Measurements from ENCODE around the gene PABPC3. TPM values are rescaled to one million over a fixed set of nuclear protein-coding genes. Genes with fewer than 3 reads are reported as not detected.

The PABPC3 gene
- total and polyA plus RNA-seq, 10 donors = 0.03 to 0.38 (median 0.26) TPM

GRCh38 chr13:25131881-25132420, 36.0 kb downstream of the PABPC3 start:
- H3K27me3 ChIP-seq (replicated peaks in 1 of 7) = peaks cover 0 to 45% (median 0%) of the 10 kb centered on the region in 7 donors
- DNase-seq = no peak
- TF ChIP-seq POLR2A (IDR thresholded peaks at IDR 0.05) = no peak
- TF ChIP-seq POLR2AphosphoS5 (IDR thresholded peaks at IDR 0.05) = no peak
- no peak for TF ChIP-seq CTCF (IDR thresholded peaks at IDR 0.05 in 8 of 11, conservative IDR thresholded peaks at IDR 0.05 in 3 of 11)
- intact Hi-C loops (cut with DNase I; ENCODE audit: low total_unique reads) = no loop called here
- no peaks in the 10 kb centered on the region for H3K36me3 ChIP-seq
- H3K4me3 ChIP-seq = no peak overlapping the region
- 67 to 80% (median 77%) methylated on average over 6 of the region's 6 CpGs for WGBS, 5 donors
- no peaks in the 10 kb centered on the region for H3K4me1 ChIP-seq
- peaks cover 0 to 12% (median 0%) of the 10 kb centered on the region in 8 donors for H3K9me3 ChIP-seq
- no peak overlapping the region for H3K27ac ChIP-seq

- Histone ChIP-seq H3K27me3 (replicated peaks in 1 of 7) (peaks cover 0 to 53% (median 0%) of the 10 kb centered on the region in 7 donors), H3K4me3 (no peak overlapping the region), H3K36me3 (no peaks in the 10 kb centered on the region), H3K27ac (no peak overlapping the region), H3K9me3 (peaks cover 0 to 12% (median 0%) of the 10 kb centered on the region in 8 donors), H3K4me1 (no peaks in the 10 kb centered on the region)
- intact Hi-C loops (cut with DNase I; ENCODE audit: low total_unique reads) = no loop called here
- WGBS, 5 donors = 58 to 74% (median 58%) methylated on average over 5 of the region's 5 CpGs
- TF ChIP-seq CTCF (IDR thresholded peaks at IDR 0.05 in 8 of 11, conservative IDR thresholded peaks at IDR 0.05 in 3 of 11) (no peak), POLR2AphosphoS5 (IDR thresholded peaks at IDR 0.05) (no peak), POLR2A (IDR thresholded peaks at IDR 0.05) (no peak)
- DNase-seq = no peak
These were observed 36.9 kb downstream of the PABPC3 start for GRCh38 chr13:25132751-25133390.

GRCh38 chr13:25135896-25136295, 40.0 kb downstream of the PABPC3 start:
- no peaks in the 10 kb centered on the region for H3K36me3 ChIP-seq
- H3K27me3 ChIP-seq (replicated peaks in 1 of 7) = peaks cover 0 to 62% (median 0%) of the 10 kb centered on the region in 7 donors
- H3K9me3 ChIP-seq = peaks cover 0 to 12% (median 0%) of the 10 kb centered on the region in 8 donors
- H3K4me1 ChIP-seq = no peaks in the 10 kb centered on the region
- intact Hi-C loops (cut with DNase I; ENCODE audit: low total_unique reads) = no loop called here
- no peak overlapping the region for H3K4me3 ChIP-seq
- DNase-seq = no peak
- H3K27ac ChIP-seq = no peak overlapping the region
- TF ChIP-seq POLR2AphosphoS5 (IDR thresholded peaks at IDR 0.05) (no peak), POLR2A (IDR thresholded peaks at IDR 0.05) (no peak), CTCF (IDR thresholded peaks at IDR 0.05 in 8 of 11, conservative IDR thresholded peaks at IDR 0.05 in 3 of 11) (no peak)
- 81 to 94% (median 90%) methylated on average over 4 of the region's 4 CpGs for WGBS, 5 donors

Measured in spleen (tissue), 11 donors.